ENCODE data around the gene ACOXL.

Gene ACOXL

GRCh38 chr2:111116011-111116746 is 383.8 kb downstream of the ACOXL start:
- no peaks in the 10 kb centered on the region for H3K9me3 ChIP-seq (ENCODE audit: insufficient read depth, low read depth, low read length)
- H3K4me1 ChIP-seq (ENCODE audit: insufficient read depth, low read length): peaks cover 7% of the 10 kb centered on the region
- H3K9ac ChIP-seq (ENCODE audit: low read depth, low read length): no peak overlapping the region
- H3K27ac ChIP-seq (ENCODE audit: low read depth, low read length): no peak overlapping the region
- no peak overlapping the region for H3K4me3 ChIP-seq (ENCODE audit: low read length)
- no peaks in the 10 kb centered on the region for H3K36me3 ChIP-seq (ENCODE audit: insufficient read depth, low read length)
- peaks cover 38% of the 10 kb centered on the region for H3K27me3 ChIP-seq (ENCODE audit: insufficient read depth, low read length)
- WGBS: 80% methylated on average over 7 of the region's 7 CpGs

GRCh38 chr2:111116843-111117597 is 384.6 kb downstream of the ACOXL start:
- peaks cover 7% of the 10 kb centered on the region for H3K4me1 ChIP-seq (ENCODE audit: insufficient read depth, low read length)
- no peaks in the 10 kb centered on the region for H3K9me3 ChIP-seq (ENCODE audit: insufficient read depth, low read depth, low read length)
- peak overlapping the region; percentile 90 for H3K4me3 ChIP-seq (ENCODE audit: low read length)
- H3K9ac ChIP-seq (ENCODE audit: low read depth, low read length): no peak overlapping the region
- 13% methylated on average over 30 of the region's 30 CpGs for WGBS
- H3K27me3 ChIP-seq (ENCODE audit: insufficient read depth, low read length): peaks cover 46% of the 10 kb centered on the region
- H3K36me3 ChIP-seq (ENCODE audit: insufficient read depth, low read length): no peaks in the 10 kb centered on the region
- H3K27ac ChIP-seq (ENCODE audit: low read depth, low read length): no peak overlapping the region

GRCh38 chr2:111117598-111118480 is 385.5 kb downstream of the ACOXL start:
- Histone ChIP-seq H3K27me3 (ENCODE audit: insufficient read depth, low read length) (peaks cover 47% of the 10 kb centered on the region), H3K4me3 (ENCODE audit: low read length) (peak overlapping the region; percentile 90), H3K27ac (ENCODE audit: low read depth, low read length) (no peak overlapping the region), H3K9ac (ENCODE audit: low read depth, low read length) (peak overlapping the region; percentile 17; the same call in 1 of the 2 replicates), H3K9me3 (ENCODE audit: insufficient read depth, low read depth, low read length) (no peaks in the 10 kb centered on the region), H3K36me3 (ENCODE audit: insufficient read depth, low read length) (no peaks in the 10 kb centered on the region), H3K4me1 (ENCODE audit: insufficient read depth, low read length) (peaks cover 7% of the 10 kb centered on the region)
- 1% methylated on average over 63 of the region's 64 CpGs for whole genome bisulfite sequencing

GRCh38 chr2:111118481-111118980 is 386.2 kb downstream of the ACOXL start:
- peaks cover 10% of the 10 kb centered on the region for H3K4me1 ChIP-seq (ENCODE audit: insufficient read depth, low read length)
- H3K9ac ChIP-seq (ENCODE audit: low read depth, low read length): peak overlapping the region; percentile 17
- H3K36me3 ChIP-seq (ENCODE audit: insufficient read depth, low read length): no peaks in the 10 kb centered on the region
- H3K27me3 ChIP-seq (ENCODE audit: insufficient read depth, low read length): peaks cover 47% of the 10 kb centered on the region
- H3K27ac ChIP-seq (ENCODE audit: low read depth, low read length): no peak overlapping the region
- WGBS: under 1% methylated on average over 33 of the region's 33 CpGs
- peak overlapping the region; percentile 90 for H3K4me3 ChIP-seq (ENCODE audit: low read length)
- no peaks in the 10 kb centered on the region for H3K9me3 ChIP-seq (ENCODE audit: insufficient read depth, low read depth, low read length)

GRCh38 chr2:111118981-111119821 is 386.8 kb downstream of the ACOXL start:
- Histone ChIP-seq H3K9me3 (ENCODE audit: insufficient read depth, low read depth, low read length) (no peaks in the 10 kb centered on the region), H3K4me1 (ENCODE audit: insufficient read depth, low read length) (peaks cover 14% of the 10 kb centered on the region), H3K4me3 (ENCODE audit: low read length) (peak overlapping the region; percentile 90), H3K27ac (ENCODE audit: low read depth, low read length) (no peak overlapping the region), H3K27me3 (ENCODE audit: insufficient read depth, low read length) (peaks cover 47% of the 10 kb centered on the region), H3K9ac (ENCODE audit: low read depth, low read length) (peak overlapping the region; percentile 51; the same call in 1 of the 2 replicates), H3K36me3 (ENCODE audit: insufficient read depth, low read length) (peaks cover 5% of the 10 kb centered on the region)
- WGBS: under 1% methylated on average over 71 of the region's 76 CpGs

GRCh38 chr2:111119822-111120252 is 387.5 kb downstream of the ACOXL start:
- WGBS: 1% methylated on average over 27 of the region's 27 CpGs
- Histone ChIP-seq H3K27me3 (ENCODE audit: insufficient read depth, low read length) (peaks cover 47% of the 10 kb centered on the region), H3K9ac (ENCODE audit: low read depth, low read length) (peak overlapping the region; percentile 83), H3K4me3 (ENCODE audit: low read length) (peak overlapping the region; percentile 90), H3K4me1 (ENCODE audit: insufficient read depth, low read length) (peaks cover 14% of the 10 kb centered on the region), H3K27ac (ENCODE audit: low read depth, low read length) (peak overlapping the region; percentile 66), H3K9me3 (ENCODE audit: insufficient read depth, low read depth, low read length) (no peaks in the 10 kb centered on the region), H3K36me3 (ENCODE audit: insufficient read depth, low read length) (peaks cover 10% of the 10 kb centered on the region)

- Histone ChIP-seq H3K4me1 (ENCODE audit: insufficient read depth, low read length) (peaks cover 14% of the 10 kb centered on the region), H3K9me3 (ENCODE audit: insufficient read depth, low read depth, low read length) (no peaks in the 10 kb centered on the region), H3K27ac (ENCODE audit: low read depth, low read length) (peak within 1 kb of the TSS; percentile 66), H3K9ac (ENCODE audit: low read depth, low read length) (peak within 1 kb of the TSS; percentile 90), H3K36me3 (ENCODE audit: insufficient read depth, low read length) (peaks cover 17% of the 10 kb centered on the region), H3K27me3 (ENCODE audit: insufficient read depth, low read length) (peaks cover 47% of the 10 kb centered on the region), H3K4me3 (ENCODE audit: low read length) (peak within 1 kb of the TSS; percentile 90)
- under 1% methylated on average over 98 of the region's 98 CpGs for WGBS
Measured at GRCh38 chr2:111120253-111121027, 388.1 kb downstream of the ACOXL start, which contains the start of gene BCL2L11. Gene BCL2L11 (plus strand): TSS chr2:111120914. CDS start chr2:111123746, 2,832 bp downstream.

GRCh38 chr2:111121028-111121827 is 388.9 kb downstream of the ACOXL start:
- no peaks in the 10 kb centered on the region for H3K9me3 ChIP-seq (ENCODE audit: insufficient read depth, low read depth, low read length)
- under 1% methylated on average over 80 of the region's 80 CpGs for WGBS
- peak overlapping the region; percentile 90 for H3K9ac ChIP-seq (ENCODE audit: low read depth, low read length)
- H3K27me3 ChIP-seq (ENCODE audit: insufficient read depth, low read length): peaks cover 44% of the 10 kb centered on the region
- peaks cover 24% of the 10 kb centered on the region for H3K36me3 ChIP-seq (ENCODE audit: insufficient read depth, low read length)
- peak overlapping the region; percentile 59; the same call in 1 of the 2 replicates for H3K27ac ChIP-seq (ENCODE audit: low read depth, low read length)
- H3K4me3 ChIP-seq (ENCODE audit: low read length): peak overlapping the region; percentile 90
- peaks cover 14% of the 10 kb centered on the region for H3K4me1 ChIP-seq (ENCODE audit: insufficient read depth, low read length)
